ENCODE data around the gene CALML4.

GRCh38 chr15:68195336-68196112 lies 9.6 kb downstream of the CALML4 start:
- TF ChIP-seq POLR2AphosphoS5 (IDR thresholded peaks at IDR 0.05; ENCODE audit: low read depth, low read length), result no peak
- TF ChIP-seq POLR2A (IDR thresholded peaks at IDR 0.05; ENCODE audit: low read depth, low read length), result peak; percentile 12; the same call in 1 of the 2 replicates

All from GM12892 (cell line).